Activated CD4-positive, alpha-beta T cell treated with anti-CD3 and anti-CD28 coated beads, Interleukin-2, Interleukin-4, amounts not matched to agents 100 ng/mL and 50 ng/mL, durations not matched to agents 16 hours and 8 hours (primary cell): ENCODE results near the gene F11R.
"Not testable (repeated sequence)": the region's sequence is repeated elsewhere in the genome, so short reads cannot be mapped to it uniquely, and the experiment has no call there.

ENCODE experiments used
- DNase-seq: peaks from one replicate; pipeline ENCODE4 v3.0.0-alpha.2; 2020; ENCODE audit warnings: low spot score

The F11R gene

DNA sequence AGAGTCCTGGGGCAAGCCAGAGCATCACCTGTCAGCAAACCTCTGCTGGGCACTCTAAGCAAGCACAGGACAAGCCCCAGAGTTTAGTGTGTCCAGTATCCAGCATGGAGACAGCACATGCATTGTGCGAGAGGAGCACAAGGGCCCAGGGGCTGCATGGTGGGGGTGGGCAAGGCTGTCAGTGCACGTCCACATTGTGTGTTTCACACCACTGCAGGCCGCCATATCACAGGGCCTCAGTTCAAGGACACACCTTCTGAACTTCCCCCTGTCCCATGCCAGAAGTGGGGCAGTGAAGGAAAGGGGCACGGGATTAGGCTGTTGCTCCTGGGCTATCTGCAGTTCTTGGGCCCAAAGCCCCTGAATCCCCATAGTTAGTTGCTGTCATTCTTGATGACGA is 18.6 kb upstream of the F11R start:
- DNase-seq, result no peak

DNA sequence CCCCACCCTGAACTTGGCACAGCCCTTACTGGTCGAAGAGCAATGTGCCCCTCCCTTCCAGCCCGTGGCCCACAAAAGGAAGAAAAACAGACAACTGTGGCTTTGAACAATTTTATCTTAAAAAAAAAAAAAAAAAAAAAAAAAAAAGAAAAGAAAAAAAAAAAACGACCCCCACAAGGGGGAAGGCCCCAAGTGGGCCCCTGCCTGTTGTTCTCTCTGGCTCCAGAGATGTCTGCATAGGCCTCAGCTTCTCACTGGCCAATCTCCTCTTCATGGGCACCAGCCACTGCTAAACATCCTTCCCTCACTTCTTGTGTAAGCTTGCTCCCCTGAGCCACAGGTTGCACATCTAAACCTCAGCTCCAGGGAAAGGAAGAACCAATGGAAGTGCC is 18.2 kb upstream of the F11R start:
- no peak for DNase-seq

DNA sequence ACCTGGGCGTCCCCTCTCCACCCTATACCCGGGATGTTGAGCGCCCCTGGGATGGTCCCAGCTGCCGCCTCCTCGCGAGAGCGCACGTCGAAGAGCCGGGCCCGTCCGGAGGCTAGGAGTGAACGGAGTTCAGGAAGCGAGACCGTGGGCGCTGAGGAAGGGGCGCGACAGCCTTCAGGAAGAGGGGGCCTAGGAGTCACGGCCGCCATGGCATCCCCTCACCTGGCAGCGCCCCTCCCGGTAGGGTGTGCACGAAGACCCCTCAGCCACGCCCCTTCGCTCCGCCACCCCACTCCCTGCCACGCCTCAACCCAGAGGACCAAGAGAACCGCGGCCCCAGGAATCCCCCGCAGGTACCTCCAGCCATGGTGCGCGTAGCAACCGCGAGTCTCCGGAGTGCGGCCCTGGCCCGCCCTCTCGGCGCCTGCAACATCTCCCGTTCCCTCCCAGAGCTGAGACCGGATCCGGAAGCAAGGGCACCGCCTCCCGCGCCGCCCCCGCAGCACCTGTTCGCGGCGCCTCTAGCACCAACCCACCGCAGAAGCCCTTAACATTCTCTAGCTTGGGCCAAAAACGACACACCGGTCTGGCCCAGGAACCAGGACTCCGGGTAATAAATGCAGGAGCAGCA is 17.7 kb upstream of the F11R start, which contains the start of gene TSTD1:
Gene TSTD1 (minus strand): TSS at position 442 of the 631 bp plus-strand sequence. CDS start 75 bp downstream, at position 367.
- peak; percentile 82 for DNase-seq

DNA sequence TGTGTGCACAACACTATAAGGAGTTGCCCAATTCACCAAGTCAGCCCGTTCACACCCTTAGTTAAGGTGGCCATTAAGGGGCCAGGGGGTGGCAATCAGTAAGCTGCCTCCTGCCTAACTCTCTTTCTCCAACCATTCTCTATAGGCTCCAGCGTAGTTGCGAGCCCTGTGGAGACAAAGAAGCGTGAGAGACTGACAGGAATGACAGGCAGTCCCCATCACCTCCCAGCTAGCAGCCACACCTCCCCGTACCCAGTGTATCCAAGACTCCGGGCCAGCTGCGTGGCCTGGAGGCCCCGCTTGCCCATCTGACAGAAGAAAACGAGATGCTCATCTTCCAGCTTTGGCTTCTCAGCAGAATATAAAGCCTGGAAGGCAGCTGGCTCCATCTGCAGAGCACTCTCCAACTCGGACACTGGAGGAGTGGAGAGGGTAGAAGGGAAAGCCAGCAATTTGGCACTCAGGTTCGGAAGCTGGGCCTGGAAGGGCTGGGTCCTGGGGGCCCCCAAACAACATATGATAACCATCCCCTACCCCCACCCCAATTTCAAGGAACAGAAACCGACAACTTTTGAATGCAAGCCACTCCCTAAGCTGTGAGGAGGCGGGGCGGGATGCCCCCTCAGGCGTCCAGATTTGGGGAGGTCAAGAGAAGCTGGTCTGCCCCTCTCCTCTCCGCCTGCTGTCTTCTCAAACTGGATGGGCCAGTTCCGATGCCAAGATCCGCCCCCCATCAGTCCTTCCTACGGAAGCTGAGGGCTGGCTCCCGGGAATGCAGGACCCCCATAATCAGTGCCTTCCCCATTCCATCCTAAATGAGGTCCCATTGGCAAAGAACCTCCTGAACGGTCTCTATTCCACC is 16.9 kb upstream of the F11R start:
- DNase-seq, result no peak

DNA sequence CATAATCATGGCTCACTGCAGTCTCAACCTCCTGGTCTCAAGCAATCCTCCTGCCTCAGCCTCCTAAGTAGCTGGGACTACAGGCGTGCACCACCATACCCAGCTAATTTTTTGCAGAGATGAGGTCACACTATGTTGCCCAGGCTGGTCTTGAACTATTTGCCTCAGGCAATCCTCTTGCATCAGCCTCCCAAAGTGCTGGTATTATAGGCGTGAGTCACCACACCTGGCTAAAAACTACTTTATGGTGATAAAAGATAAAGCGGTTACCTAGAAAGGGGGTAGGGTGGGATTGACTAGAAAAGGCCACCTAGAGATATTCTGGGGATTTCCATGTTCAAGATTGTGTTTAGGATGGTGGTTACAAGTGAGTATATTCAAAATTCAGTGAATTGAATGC is 12.8 kb upstream of the F11R start:
- DNase-seq, result no peak

DNA sequence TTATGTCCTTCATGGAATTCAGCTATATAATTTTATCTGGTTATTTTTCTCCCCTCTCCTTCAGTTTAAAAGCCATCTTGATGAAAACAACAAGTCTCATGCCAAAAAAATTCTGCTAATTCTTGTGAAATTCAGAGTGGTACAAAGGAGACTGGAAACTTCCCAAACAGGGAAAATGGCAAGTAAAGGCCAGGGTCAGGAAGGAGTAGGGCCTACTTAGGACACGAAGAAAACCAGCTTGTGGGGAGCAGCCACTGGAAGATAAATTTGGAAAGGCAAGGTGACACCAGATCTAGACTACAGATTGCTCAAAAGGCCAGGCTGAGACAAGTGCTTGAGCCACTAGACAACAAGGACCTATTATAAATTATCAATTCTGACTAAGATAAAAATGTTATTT is 11.5 kb upstream of the F11R start:
- no peak for DNase-seq

DNA sequence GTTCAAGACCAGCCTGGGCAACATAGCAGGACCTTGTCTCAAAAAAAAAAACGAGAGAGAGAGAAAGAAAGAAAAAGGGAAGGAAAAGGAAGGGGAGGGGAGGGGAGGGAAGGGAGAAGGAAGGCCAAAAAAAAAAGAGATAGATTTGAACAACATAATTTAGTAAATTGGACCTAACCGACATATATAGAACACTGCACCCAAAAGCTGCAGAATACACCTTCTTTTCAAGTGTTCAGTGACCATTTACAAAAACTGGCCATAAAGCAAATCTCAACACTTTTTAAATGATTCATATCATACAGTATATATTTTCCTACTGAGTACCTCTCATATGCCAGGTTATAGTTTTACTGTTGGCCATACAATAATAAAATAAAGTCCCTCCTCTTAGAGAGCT is 10.9 kb upstream of the F11R start:
- DNase-seq, result no peak

DNA sequence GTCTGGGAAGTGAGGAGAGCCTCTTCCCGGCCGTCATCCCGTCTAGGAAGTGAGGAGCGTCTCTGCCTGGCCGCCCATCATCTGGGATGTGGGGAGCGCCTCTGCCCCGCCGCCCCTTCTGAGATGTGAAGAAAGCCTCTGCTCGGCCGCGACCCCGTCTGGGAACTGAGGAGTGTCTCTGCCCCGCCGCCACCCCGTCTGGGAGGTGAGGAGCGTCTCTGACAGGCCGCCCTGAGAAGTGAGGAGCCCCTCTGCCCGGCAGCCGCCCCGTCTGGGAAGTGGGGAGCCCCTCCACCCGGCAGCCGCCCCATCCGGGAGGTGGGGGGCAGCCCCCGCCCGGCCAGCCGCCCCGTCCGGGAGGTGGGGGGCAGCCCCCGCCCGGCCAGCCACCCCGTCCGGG is 8.5 kb upstream of the F11R start:
- not testable (repeated sequence) for DNase-seq

DNA sequence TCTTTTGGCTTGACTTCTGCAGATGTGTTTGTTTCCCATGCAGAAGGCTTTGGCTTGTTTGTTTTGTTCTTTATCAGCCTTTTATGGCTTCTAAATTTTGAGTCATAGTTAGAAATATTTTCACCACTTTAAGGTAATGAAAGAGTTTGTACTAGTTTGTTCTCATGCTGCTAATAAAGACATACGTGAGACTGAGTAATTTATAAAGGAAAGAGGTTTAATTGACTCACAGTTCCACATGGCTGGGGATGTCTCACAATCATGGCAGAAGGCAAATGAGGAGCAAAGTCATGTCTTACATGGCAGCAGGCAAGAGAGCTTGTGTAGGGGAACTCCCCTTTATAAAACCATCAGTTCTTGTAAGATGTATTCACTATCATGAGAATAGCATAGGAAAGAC is 6.0 kb upstream of the F11R start:
- DNase-seq, result not testable (repeated sequence)

DNA sequence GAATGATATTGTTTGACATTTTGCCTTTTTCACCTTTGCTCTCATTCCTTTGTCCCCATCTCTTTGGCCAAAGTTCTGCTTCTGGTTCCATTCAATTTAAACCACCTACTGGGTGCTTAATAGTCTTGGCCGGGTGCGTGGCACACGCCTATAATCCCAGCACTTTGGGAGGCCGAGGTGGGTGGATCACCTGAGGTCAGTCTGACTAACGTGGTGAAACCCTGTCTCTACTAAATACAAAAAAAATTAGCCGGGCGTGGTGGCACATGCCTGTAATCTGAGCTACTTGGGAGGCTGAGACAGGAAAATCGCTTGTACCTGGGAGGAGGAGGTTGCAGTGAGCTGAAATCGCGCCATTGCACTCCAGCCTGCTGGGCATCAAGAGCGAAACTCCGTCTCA is 1.5 kb upstream of the F11R start:
- DNase-seq, result not testable (repeated sequence)

DNA sequence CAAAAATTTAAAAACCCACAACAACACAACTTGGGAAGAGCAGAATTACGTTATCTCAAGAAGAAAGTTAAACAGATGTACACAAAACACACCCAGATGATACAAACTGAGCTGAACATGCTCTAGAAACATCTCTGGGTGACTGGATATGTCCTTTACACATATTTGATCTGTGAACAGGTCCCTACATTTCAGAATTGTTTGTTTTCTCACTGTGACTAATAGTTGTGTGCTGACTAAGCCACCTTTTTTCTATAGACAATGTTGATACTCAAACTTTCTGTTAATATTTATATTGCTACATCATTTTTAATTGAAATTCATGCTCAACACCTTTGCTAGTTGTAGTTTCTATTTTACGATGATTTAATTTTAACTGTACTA is 1.0 kb upstream of the F11R start:
- DNase-seq, result peak; percentile 36

DNA sequence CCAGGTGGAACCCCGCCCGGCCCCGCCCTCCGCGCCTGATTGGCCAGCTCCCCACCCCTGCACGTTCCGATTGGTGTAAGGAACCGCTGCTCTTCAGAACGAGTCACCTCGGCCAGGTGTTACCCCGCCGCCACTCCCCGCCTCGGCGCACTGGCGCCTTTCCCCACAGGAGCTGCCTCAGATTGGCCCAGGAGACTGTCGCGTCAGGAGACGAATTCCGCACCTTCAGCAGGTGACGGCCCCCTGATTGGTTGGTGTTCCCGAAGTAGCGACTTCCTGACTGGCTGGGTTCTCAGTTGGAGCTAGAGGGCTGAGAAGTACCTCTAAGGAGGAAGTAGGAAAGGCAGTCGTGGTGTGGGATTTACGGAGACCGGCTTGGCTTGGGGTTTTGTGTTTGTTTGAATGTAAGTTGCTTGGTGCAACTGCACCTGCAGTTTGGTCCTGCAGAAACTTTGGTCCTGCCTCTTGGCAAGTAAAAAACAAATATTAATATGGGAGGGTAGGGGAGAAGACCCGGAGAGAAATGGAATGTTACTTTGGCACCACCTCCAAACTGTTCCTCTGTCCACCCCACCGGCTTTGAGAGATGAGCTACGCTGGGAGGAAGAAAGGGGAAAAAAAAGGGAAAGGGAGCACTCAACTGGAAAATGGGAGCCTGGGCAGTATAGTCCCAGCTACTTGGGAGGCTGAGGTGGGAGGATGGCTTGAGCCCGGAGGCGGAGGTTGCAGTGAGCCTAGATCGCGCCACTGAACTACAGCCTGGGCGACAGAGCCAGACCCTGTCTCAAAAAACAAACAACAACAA is 415 bp upstream of the F11R start:
- peak; percentile 77 for DNase-seq

DNA sequence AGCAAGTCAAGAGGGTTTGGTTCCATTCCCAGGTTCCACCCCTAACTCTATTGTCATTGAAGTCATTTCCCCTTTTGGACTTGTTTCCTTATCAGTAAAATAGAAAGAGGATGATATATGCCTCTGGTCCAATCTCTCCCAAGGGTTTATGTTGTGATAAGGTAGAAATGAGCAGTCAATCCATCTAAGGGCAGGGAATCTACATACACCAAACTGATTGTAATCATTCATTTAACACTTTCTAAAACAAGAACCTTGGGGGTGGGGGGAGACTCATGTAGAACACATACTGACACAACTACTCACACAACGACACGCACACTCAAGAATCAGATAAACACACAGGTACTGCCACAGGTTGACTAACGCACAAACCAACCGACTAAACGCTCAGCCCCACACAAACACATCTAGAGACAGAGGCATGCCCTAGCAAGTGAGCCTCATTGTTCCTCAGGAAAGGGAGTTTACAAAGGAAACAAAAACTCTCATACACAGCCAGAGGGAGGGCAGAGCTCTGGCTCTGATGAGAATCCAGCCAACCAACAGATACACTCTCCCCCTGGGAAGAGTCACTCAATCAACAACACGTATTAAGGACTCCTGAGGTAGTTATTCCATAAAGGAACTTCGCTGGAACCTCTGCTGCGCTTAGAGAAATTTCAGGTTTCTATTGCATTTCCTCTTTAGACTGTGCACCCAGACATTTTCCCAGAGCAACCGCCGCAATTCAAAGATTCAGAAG is 1.0 kb downstream of the F11R start:
- DNase-seq, result no peak

DNA sequence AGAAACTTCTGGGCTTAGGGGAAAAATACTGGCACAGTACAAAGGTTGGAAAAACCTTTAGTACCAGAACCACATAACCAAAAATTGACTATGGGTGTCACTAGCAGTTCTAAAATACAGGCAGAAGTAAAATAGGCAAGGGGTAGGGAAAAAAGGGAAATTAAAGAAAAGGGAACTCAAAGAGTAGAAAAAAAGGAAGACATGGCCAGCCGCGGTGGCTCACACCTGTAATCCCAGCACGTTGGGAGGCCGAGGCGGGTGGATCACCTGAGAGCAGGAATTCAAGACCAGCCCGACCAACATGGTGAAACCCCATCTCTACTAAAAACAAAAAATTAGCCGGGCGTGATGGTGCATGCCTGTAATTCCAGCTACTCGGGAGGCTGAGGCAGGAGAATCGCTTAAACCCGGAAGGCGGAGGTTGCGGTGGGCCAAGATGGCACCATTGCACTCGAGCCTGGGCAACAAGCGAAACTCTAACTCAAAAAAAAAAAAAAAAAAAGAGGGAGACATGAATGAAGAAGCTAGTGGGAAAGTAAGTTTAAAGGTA is 1.8 kb downstream of the F11R start:
- not testable (repeated sequence) for DNase-seq

DNA sequence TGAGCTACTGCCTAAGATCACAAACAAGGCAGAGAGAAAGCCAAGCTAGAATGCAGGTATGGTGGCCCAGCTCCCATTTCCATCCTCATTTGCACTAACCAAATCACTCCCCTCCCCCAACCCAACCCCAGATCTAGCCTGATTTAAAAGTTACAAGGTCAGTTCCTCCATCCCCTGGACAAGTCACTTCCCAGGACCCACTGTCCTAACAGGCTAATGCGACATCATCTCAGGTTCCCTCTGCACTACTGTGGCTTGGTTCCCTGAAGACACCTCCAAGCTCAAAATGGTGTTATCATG is 2.4 kb downstream of the F11R start:
- DNase-seq, result no peak

DNA sequence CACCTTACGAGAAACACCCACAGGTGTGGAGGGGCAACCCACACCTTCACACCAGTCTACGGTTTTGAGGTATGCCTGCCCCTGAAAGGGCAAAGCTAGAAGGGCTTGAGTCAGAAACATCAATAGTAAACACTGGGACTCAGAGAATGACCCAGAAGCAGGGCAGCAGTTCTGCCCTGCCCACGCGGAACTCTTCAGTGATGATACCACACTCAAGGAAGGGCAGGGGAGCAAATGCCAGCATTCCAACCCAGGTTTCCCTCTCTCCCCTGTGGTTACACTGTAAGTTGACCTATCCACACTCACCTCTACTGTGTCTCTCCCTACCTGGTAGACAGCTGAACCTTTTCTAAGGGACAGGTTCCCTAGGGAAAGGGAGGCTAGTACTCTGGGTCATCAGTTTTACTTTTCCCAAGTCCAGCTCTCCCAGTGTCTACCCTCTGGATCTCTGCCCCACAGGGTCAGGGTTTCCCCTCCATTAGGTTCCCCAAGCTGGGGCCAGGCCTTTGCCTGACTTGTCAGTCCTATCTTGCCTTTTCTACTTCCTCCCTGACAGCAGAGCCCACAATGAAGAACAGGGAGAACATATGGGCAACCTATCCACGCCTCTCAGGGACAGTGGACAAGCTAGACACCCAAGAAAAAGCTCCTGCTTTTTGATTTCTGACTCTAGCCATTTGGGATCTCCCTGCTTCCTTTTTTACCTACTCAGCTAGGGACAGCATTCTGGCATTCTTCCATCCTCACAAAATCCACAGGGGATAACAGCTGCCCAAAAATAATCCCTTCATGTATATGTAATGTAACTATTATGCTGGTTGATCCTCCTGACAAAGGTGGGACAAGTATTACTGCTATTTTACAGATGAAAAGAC is 3.0 kb downstream of the F11R start:
- DNase-seq, result no peak

DNA sequence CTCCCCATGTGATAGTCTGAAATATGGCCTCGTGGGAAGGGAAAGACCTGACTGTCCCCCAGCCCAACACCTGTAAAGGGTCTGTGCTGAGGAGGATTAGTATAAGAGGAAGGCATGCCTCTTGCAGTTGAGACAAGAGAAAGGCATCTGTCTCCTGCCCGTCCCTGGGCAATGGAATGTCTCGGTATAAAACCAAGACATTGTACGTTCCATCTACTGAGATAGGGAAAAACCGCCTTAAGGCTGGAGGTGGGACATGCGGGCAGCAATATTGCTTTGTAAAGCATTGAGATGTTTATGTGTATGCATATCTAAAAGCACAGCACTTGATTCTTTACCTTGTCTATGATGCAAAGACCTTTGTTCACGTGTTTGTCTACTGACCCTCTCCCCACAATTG is 3.8 kb downstream of the F11R start:
- not testable (repeated sequence) for DNase-seq

DNA sequence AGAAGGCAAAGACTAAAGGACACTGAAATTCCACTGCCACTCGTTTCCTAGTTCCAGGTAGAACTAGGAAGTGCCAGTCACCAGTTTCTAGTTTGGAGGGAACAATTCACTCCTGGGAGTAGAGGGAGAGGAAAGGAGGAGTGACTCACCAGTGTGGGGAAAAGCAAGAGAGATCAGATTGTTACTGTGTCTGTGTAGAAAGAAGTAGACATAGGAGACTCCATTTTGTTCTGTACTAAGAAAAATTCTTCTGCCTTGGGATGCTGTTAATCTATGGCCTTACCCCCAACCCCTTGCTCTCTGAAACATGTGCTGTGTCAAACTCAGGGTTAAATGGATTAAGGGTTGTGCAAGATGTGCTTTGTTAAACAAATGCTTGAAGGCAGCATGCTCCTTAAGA is 4.3 kb downstream of the F11R start:
- DNase-seq, result not testable (repeated sequence)

DNA sequence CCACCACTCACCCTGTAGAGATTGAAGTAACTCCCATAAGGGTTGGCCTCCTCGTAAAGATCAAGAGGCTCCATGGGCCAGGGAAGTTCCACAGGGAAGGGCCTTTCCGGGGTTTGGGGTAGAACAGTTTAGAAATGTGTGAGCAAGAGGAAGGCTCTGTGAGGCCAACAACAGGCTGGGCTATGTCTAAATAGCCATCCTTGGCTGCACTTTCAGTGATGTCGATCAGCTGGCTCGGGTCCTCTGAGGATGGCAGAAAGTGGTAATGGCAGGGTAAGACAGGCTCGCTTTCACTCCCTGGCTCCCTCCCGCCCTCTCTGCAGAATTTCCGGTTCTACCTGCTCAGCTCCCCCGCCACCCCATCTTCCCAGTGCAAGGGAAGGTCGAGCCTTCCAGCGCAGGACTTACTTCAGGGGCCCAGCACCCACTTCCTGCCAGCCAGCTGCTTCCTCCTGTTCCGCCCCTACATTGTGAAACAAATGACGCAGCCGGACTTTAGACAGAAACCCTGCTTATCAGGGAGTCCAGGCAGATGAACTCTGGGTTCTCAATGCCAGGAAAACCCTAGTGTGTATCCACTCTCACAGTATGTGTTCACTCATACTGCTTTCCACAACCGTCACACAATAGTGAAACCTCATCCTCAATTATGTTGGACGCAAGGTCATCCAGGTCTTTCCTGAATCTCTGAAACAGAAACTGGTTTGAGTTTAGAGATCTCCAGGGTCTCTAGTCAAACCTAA is 7.3 kb downstream of the F11R start:
- peak; percentile 82 for DNase-seq

DNA sequence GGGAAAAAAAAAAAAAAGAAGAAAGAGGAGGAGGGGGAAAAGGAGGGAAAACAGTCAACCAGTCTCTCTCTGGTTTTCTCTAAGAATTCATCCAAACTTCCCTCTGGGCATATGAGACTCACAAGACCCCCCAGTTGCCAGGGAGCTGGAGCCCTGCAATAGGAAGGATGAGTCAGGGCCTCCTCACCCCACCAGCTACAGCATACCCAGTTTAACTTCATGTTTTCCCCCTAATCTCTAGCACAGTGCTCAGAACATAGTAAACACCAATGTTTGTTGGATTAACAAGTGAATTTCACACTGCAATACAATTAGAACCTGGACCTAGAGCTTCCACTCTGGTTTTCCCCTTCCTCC is 7.8 kb downstream of the F11R start:
- DNase-seq, result no peak
